ENCODE measurements around the gene ZFYVE19.

GRCh38 chr15:40863660-40864270, 56.9 kb downstream of the ZFYVE19 start:
- TF ChIP-seq, protein P1, sequence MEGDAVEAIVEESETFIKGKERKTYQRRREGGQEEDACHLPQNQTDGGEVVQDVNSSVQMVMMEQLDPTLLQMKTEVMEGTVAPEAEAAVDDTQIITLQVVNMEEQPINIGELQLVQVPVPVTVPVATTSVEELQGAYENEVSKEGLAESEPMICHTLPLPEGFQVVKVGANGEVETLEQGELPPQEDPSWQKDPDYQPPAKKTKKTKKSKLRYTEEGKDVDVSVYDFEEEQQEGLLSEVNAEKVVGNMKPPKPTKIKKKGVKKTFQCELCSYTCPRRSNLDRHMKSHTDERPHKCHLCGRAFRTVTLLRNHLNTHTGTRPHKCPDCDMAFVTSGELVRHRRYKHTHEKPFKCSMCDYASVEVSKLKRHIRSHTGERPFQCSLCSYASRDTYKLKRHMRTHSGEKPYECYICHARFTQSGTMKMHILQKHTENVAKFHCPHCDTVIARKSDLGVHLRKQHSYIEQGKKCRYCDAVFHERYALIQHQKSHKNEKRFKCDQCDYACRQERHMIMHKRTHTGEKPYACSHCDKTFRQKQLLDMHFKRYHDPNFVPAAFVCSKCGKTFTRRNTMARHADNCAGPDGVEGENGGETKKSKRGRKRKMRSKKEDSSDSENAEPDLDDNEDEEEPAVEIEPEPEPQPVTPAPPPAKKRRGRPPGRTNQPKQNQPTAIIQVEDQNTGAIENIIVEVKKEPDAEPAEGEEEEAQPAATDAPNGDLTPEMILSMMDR (conservative IDR thresholded peaks at IDR 0.05; ENCODE audit: low read depth in 2 of 2), result no peak
- TF ChIP-seq EZH2 (IDR thresholded peaks at IDR 0.05; ENCODE audit: low read depth, unreplicated experiment), result no peak
- TF ChIP-seq EZH2phosphoT487 (IDR thresholded peaks at IDR 0.05; ENCODE audit: unreplicated experiment), result no peak
- TF ChIP-seq POLR2AphosphoS5 (IDR thresholded peaks at IDR 0.05; ENCODE audit: low read depth), result no peak
- TF ChIP-seq JUNB (IDR thresholded peaks at IDR 0.05; ENCODE audit: unreplicated experiment), result no peak
- TF ChIP-seq, protein P2, sequence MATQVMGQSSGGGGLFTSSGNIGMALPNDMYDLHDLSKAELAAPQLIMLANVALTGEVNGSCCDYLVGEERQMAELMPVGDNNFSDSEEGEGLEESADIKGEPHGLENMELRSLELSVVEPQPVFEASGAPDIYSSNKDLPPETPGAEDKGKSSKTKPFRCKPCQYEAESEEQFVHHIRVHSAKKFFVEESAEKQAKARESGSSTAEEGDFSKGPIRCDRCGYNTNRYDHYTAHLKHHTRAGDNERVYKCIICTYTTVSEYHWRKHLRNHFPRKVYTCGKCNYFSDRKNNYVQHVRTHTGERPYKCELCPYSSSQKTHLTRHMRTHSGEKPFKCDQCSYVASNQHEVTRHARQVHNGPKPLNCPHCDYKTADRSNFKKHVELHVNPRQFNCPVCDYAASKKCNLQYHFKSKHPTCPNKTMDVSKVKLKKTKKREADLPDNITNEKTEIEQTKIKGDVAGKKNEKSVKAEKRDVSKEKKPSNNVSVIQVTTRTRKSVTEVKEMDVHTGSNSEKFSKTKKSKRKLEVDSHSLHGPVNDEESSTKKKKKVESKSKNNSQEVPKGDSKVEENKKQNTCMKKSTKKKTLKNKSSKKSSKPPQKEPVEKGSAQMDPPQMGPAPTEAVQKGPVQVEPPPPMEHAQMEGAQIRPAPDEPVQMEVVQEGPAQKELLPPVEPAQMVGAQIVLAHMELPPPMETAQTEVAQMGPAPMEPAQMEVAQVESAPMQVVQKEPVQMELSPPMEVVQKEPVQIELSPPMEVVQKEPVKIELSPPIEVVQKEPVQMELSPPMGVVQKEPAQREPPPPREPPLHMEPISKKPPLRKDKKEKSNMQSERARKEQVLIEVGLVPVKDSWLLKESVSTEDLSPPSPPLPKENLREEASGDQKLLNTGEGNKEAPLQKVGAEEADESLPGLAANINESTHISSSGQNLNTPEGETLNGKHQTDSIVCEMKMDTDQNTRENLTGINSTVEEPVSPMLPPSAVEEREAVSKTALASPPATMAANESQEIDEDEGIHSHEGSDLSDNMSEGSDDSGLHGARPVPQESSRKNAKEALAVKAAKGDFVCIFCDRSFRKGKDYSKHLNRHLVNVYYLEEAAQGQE (IDR thresholded peaks at IDR 0.05; ENCODE audit: unreplicated experiment), result no peak
